Karpas-422 (cell line): ENCODE results near the gene NPW. TPM values are rescaled to one million over a fixed set of nuclear protein-coding genes. Genes with fewer than 3 reads are reported as not detected.

Source experiments
- DNase-seq: peaks from one replicate; pipeline ENCODE4 v3.0.0-alpha.2; 2015
- H2AFZ ChIP-seq: fragments of 200-600 bp; sonication (generic); 2 replicates; pipeline ENCODE4 v1.6.1; 2014; ENCODE audit warnings: antibody characterized with exemption, low read length, mixed read lengths
- H3K27ac ChIP-seq: fragments of 200-600 bp; sonication (generic); 2 replicates; pipeline ENCODE4 v1.5.1; 2014; ENCODE audit warnings: mild to moderate bottlenecking, low read length, moderate library complexity
- H3K27me3 ChIP-seq: fragments of 200-600 bp; sonication (generic); 2 replicates; pipeline ENCODE4 v1.6.1; 2014; ENCODE audit warnings: low read length, mixed read lengths
- H3K36me3 ChIP-seq: fragments of 200-600 bp; sonication (generic); 2 replicates; pipeline ENCODE4 v1.6.1; 2014; ENCODE audit warnings: low read length, mixed read lengths; ENCODE audit not compliant: insufficient read depth
- H3K4me1 ChIP-seq: fragments of 200-600 bp; sonication (generic); 2 replicates; pipeline ENCODE4 v1.6.1; 2014; ENCODE audit warnings: mild to moderate bottlenecking, low read length, mixed read lengths
- H3K4me2 ChIP-seq: fragments of 200-600 bp; sonication (generic); 2 replicates; pipeline ENCODE4 v1.6.1; 2014; ENCODE audit warnings: low read length, low read depth, mild to moderate bottlenecking; ENCODE audit not compliant: poor library complexity, severe bottlenecking
- H3K4me3 ChIP-seq: fragments of 200-600 bp; sonication (generic); 2 replicates; pipeline ENCODE4 v1.5.1; 2014; ENCODE audit warnings: mild to moderate bottlenecking, antibody characterized with exemption, low read length, mixed read lengths
- H3K79me2 ChIP-seq: fragments of 200-600 bp; sonication (generic); 2 replicates; pipeline ENCODE4 v1.6.1; 2014; ENCODE audit warnings: mild to moderate bottlenecking, low read length, mixed read lengths
- H3K9ac ChIP-seq: fragments of 200-600 bp; sonication (generic); 2 replicates; pipeline ENCODE4 v1.6.0; 2014; ENCODE audit warnings: low read length
- H3K9me2 ChIP-seq: fragments of 200-600 bp; sonication (generic), shearing (Covaris generic); replicated peaks from 2 replicates; pipeline ENCODE4 v1.6.0; 2014; ENCODE audit warnings: mild to moderate bottlenecking, low read length, moderate library complexity; ENCODE audit not compliant: insufficient read depth
- H3K9me3 ChIP-seq: fragments of 300-700, 200-600 bp; sonication (generic); 2 replicates; pipeline ENCODE4 v1.6.1; 2014; ENCODE audit warnings: low read length, mixed read lengths
- H4K20me1 ChIP-seq: fragments of 200-600 bp; sonication (generic); 2 replicates; pipeline ENCODE4 v1.6.1; 2014; ENCODE audit warnings: mild to moderate bottlenecking, antibody characterized with exemption, low read length, low read depth; ENCODE audit not compliant: insufficient read depth
- total RNA-seq: library from RNA; depleted of rRNA; stranded (reverse); fragments of >200 nt; shearing (Covaris generic); gene quantifications from 2 replicates; pipeline ENCODE4 v1.2.3, GENCODE V29; 2014; ENCODE audit warnings: low replicate concordance

The NPW gene
- total RNA-seq, 1 experiment from 2014 or later: not detected

DNA sequence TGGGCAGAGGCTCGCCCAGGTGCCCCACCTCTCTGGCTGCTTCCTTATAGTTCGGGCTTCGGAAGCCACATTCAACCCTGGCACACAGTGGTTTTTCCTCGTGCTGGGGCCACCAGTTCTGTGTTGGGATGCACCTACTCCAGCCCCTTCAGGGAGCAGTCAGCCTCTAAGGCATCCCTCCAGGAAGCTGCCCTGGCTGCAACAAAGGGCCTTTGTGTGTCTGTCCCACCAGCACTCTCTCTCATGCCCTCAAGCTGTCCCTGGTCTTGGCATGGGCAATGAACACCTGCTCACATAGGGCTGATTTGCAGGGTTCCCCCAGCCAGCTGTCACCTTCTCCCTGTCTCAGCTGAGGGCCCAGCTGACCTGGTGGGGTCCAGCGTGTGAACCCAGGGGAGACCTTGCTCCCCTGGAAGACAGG, 37.6 kb upstream of the NPW start:
- no peaks in the 10 kb centered on the region for H3K9me3 ChIP-seq
- H4K20me1 ChIP-seq: no peaks in the 10 kb centered on the region
- H3K4me1 ChIP-seq: peaks cover 23% of the 10 kb centered on the region
- no peak for DNase-seq
- no peak overlapping the region for H3K4me3 ChIP-seq
- no peaks in the 10 kb centered on the region for H3K27me3 ChIP-seq
- H3K9ac ChIP-seq: no peak overlapping the region
- no peak overlapping the region for H3K27ac ChIP-seq
- H3K9me2 ChIP-seq: no peaks in the 10 kb centered on the region
- H3K79me2 ChIP-seq: peaks cover 11% of the 10 kb centered on the region
- no peak overlapping the region for H2AFZ ChIP-seq
- peaks cover 2% of the 10 kb centered on the region; the same call in 1 of the 2 replicates for H3K36me3 ChIP-seq
- H3K4me2 ChIP-seq: no peak overlapping the region

DNA sequence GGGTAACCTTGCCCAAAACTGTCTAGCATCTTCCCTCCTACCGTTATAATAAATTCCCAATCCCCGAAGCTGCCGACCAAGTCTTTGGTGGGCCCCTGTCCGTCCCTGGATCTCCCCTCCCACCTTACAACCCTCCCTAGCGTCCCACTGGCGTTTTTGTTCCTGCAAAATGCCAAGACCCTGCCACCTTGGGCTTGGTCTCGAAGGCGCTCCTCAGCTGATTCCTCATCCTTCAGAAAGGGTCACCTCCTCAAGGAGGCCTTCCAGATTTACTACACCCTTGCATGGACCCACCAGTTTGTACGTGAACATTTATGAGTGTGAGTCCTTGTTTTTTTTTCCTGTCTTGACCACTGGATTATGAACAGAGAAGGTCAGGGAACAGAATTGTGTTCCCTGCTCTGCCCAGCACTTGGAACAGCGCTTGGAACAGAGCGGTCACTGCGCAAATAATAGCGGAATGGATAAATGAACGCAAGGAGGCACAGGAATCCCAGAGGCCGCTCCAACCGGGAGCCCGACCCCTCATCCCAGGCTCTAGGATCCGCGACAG, 36.5 kb upstream of the NPW start:
- Histone ChIP-seq H4K20me1 (no peaks in the 10 kb centered on the region), H3K36me3 (peaks cover 1% of the 10 kb centered on the region; the same call in 1 of the 2 replicates), H3K4me2 (peak overlapping the region; percentile 92), H3K79me2 (peaks cover 11% of the 10 kb centered on the region), H2AFZ (no peak overlapping the region), H3K27me3 (no peaks in the 10 kb centered on the region), H3K27ac (no peak overlapping the region), H3K4me3 (no peak overlapping the region; the same call in 1 of the 2 replicates), H3K9me2 (no peaks in the 10 kb centered on the region), H3K9ac (no peak overlapping the region), H3K9me3 (no peaks in the 10 kb centered on the region), H3K4me1 (peaks cover 23% of the 10 kb centered on the region)
- no peak for DNase-seq

- Histone ChIP-seq H4K20me1 (no peaks in the 10 kb centered on the region), H3K9me2 (no peaks in the 10 kb centered on the region), H3K4me3 (peak within 1 kb of the TSS; percentile 98), H3K4me1 (peaks cover 23% of the 10 kb centered on the region), H3K9ac (peak within 1 kb of the TSS; percentile 98), H3K9me3 (no peaks in the 10 kb centered on the region), H3K79me2 (peaks cover 11% of the 10 kb centered on the region), H3K27ac (peak within 1 kb of the TSS; percentile 27; the same call in 1 of the 2 replicates), H2AFZ (peak within 1 kb of the TSS; percentile 20; the same call in 1 of the 2 replicates), H3K4me2 (peak within 1 kb of the TSS; percentile 92), H3K36me3 (no peaks in the 10 kb centered on the region), H3K27me3 (no peaks in the 10 kb centered on the region)
- peak; percentile 97 for DNase-seq
Measured at GRCh38 chr16:1983544-1984346, 35.8 kb upstream of the NPW start, which contains the start of gene GFER. GFER (plus strand) TSS chr16:1984193; CDS start chr16:1984219, 26 bp downstream.

DNA sequence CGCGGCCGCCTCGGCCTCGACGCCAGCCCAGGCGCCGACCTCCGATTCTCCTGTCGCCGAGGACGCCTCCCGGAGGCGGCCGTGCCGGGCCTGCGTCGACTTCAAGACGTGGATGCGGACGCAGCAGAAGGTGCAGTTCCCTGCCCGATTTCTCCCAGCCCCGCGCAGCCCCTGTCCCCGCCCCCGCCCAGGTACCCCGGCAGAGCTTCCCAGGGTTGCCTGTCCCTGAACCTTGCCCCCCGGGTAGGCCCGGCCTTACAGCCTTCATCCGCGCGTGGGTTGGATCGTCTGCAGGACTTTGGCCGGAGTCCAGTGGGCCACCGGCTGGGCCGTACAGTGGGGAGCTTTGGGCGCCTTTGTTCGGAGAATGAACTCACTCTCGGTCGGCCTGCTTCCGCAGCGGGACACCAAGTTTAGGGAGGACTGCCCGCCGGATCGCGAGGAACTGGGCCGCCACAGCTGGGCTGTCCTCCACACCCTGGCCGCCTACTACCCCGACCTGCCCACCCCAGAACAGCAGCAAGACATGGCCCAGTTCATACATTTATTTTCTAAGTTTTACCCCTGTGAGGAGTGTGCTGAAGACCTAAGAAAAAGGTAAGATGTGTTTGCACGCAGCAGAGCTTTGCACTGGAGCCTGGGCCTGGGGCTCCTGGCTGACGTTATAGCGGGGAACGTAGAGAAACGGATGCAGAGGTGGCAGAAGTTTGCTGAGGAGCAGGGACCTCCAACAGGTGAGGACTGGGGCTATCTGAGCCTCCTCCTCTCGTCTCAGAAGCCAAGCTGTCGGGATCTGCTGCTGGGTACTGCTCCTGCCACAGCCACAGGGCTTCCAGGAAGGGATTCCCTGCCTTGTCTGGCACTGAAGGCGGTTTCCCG, 35.0 kb upstream of the NPW start:
- H3K4me1 ChIP-seq: peaks cover 27% of the 10 kb centered on the region
- H3K27me3 ChIP-seq: no peaks in the 10 kb centered on the region
- peak overlapping the region; percentile 20; the same call in 1 of the 2 replicates for H2AFZ ChIP-seq
- peak overlapping the region; percentile 98 for H3K9ac ChIP-seq
- peaks cover 11% of the 10 kb centered on the region for H3K79me2 ChIP-seq
- no peaks in the 10 kb centered on the region for H4K20me1 ChIP-seq
- H3K36me3 ChIP-seq: no peaks in the 10 kb centered on the region
- peak overlapping the region; percentile 92 for H3K4me2 ChIP-seq
- H3K9me2 ChIP-seq: no peaks in the 10 kb centered on the region
- no peaks in the 10 kb centered on the region for H3K9me3 ChIP-seq
- DNase-seq: peak; percentile 67
- peak overlapping the region; percentile 27; the same call in 1 of the 2 replicates for H3K27ac ChIP-seq
- peak overlapping the region; percentile 98 for H3K4me3 ChIP-seq

DNA sequence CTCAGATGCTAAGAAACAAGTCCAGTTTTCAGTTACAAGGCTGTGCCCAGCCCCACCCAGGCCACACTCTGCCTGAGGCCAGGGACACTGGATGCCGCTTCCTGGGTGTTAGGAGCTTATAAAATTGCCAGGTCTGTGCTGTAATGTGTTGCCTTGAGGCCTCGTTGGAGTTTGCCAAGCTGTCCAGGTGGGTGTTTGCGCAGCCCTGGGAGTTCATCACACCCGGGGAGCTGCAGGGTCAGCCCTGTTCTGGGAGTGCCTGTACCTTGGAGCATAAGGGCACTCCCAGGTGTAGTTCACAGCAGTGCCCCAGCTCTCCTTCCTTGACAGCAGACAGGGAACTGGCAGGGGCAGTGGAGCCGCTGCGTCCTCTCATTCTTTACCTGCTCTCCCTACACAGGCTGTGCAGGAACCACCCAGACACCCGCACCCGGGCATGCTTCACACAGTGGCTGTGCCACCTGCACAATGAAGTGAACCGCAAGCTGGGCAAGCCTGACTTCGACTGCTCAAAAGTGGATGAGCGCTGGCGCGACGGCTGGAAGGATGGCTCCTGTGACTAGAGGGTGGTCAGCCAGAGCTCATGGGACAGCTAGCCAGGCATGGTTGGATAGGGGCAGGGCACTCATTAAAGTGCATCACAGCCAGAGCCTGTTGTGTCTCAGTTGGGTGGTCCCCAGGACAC, 34.0 kb upstream of the NPW start:
- no peaks in the 10 kb centered on the region for H3K9me2 ChIP-seq
- no peaks in the 10 kb centered on the region for H3K9me3 ChIP-seq
- no peak for DNase-seq
- no peaks in the 10 kb centered on the region for H3K36me3 ChIP-seq
- H3K4me2 ChIP-seq: peak overlapping the region; percentile 92
- H3K9ac ChIP-seq: peak overlapping the region; percentile 98
- H3K27me3 ChIP-seq: no peaks in the 10 kb centered on the region
- no peak overlapping the region for H2AFZ ChIP-seq
- H3K4me1 ChIP-seq: peaks cover 30% of the 10 kb centered on the region
- no peaks in the 10 kb centered on the region for H4K20me1 ChIP-seq
- no peak overlapping the region for H3K27ac ChIP-seq
- peak overlapping the region; percentile 98 for H3K4me3 ChIP-seq
- peaks cover 11% of the 10 kb centered on the region for H3K79me2 ChIP-seq

- no peak overlapping the region for H3K9ac ChIP-seq
Measured at GRCh38 chr16:1987198-1987597, 32.4 kb upstream of the NPW start.

DNA sequence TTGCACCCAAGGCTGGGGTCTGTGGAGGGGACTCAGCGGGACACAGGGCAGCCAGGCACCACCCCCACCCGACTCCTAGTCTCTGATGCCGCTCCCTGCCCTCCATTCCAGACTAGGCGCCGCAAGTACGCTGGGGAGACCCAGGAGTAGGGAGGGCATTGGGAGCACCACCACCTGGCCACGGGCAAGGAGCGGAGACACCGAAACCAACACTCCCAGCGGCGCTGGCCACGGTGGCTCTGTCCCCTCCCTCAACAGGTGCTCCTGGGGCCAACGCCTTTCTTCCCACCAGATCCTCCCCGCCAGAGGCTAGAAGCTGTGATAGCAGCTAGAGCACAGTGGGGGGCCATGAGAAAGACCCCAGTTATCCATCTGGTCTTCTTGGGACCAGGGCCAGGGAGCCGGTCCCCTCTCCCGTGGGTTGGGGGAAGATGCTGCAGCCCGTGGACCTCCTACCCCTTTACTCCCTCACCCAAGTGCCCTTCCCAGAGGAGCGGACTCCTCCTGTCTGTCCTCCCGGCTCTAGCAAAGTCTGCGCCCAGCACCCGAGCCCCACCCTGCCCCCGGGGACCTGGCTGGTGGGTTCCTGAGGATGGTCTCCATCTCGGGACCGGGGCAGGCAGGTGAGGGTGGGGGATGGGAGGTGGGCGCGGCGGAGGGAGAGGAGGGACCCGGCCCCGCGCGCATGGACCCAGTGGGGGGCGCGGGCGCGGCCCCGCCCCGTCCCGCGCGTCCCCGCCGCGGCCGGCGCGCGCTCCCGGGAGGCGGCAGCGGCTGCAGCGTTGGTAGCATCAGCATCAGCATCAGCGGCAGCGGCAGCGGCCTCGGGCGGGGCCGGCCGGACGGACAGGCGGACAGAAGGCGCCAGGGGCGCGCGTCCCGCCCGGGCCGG, 30.1 kb upstream of the NPW start, which contains the start of gene SYNGR3:
Gene SYNGR3, plus strand, starts transcription at position 762 of the 892 bp plus-strand sequence. CDS start 133 bp downstream, outside the sequence.
- no peak within 1 kb of the TSS for H3K27ac ChIP-seq
- H3K4me1 ChIP-seq: peaks cover 33% of the 10 kb centered on the region
- H3K9me2 ChIP-seq: no peaks in the 10 kb centered on the region
- no peaks in the 10 kb centered on the region for H4K20me1 ChIP-seq
- no peaks in the 10 kb centered on the region for H3K36me3 ChIP-seq
- peak within 1 kb of the TSS; percentile 67; the same call in 1 of the 2 replicates for H2AFZ ChIP-seq
- no peaks in the 10 kb centered on the region for H3K9me3 ChIP-seq
- no peaks in the 10 kb centered on the region for H3K27me3 ChIP-seq
- H3K9ac ChIP-seq: peak within 1 kb of the TSS; percentile 68
- H3K4me3 ChIP-seq: peak within 1 kb of the TSS; percentile 74
- peaks cover 10% of the 10 kb centered on the region for H3K79me2 ChIP-seq
- peak within 1 kb of the TSS; percentile 89 for H3K4me2 ChIP-seq
- peak; percentile 71 for DNase-seq

More at GRCh38 chr16:1987198-1987597, 32.4 kb upstream of the NPW start:
- no peaks in the 10 kb centered on the region for H3K36me3 ChIP-seq
- no peaks in the 10 kb centered on the region for H4K20me1 ChIP-seq
- H3K9me3 ChIP-seq: no peaks in the 10 kb centered on the region
- H3K4me1 ChIP-seq: peaks cover 36% of the 10 kb centered on the region
- H2AFZ ChIP-seq: no peak overlapping the region
- H3K4me3 ChIP-seq: no peak overlapping the region
- H3K79me2 ChIP-seq: peaks cover 11% of the 10 kb centered on the region
- no peak for DNase-seq
- no peak overlapping the region for H3K27ac ChIP-seq
- H3K27me3 ChIP-seq: no peaks in the 10 kb centered on the region
- no peak overlapping the region for H3K4me2 ChIP-seq
- H3K9me2 ChIP-seq: no peaks in the 10 kb centered on the region
